DOHH2 (cell line): ENCODE measurements around the gene CDHR3.

Source experiments
- H3F3A ChIP-seq: fragments of 200-600 bp; sonication (generic), shearing (Covaris generic); 2 replicates; pipeline ENCODE4 v1.6.0; 2016; ENCODE audit warnings: antibody characterized with exemption, mild to moderate bottlenecking; ENCODE audit not compliant: control insufficient read depth, insufficient read depth
- H3K27ac ChIP-seq: fragments of 200-600 bp; sonication (generic); 2 replicates; pipeline ENCODE4 v1.5.1; 2014; ENCODE audit warnings: low read depth, mild to moderate bottlenecking, low read length, moderate library complexity
- H3K27me3 ChIP-seq: fragments of 200-600 bp; sonication (generic); 2 replicates; pipeline ENCODE4 v1.6.1; 2014; ENCODE audit warnings: mild to moderate bottlenecking, low read length, mixed read lengths; ENCODE audit not compliant: control insufficient read depth
- H3K36me3 ChIP-seq: fragments of 200-600 bp; sonication (generic); 2 replicates; pipeline ENCODE4 v1.6.1; 2014; ENCODE audit warnings: mild to moderate bottlenecking, low read length, moderate library complexity, mixed read lengths; ENCODE audit not compliant: control insufficient read depth
- H3K4me1 ChIP-seq: fragments of 200-600 bp; sonication (generic); 2 replicates; pipeline ENCODE4 v1.6.1; 2014; ENCODE audit warnings: mild to moderate bottlenecking, low read length, mixed read lengths; ENCODE audit not compliant: control insufficient read depth
- H3K4me2 ChIP-seq: fragments of 200-600 bp; sonication (generic); 2 replicates; pipeline ENCODE4 v1.6.0; 2014; ENCODE audit warnings: mild to moderate bottlenecking, low read length, moderate library complexity
- H3K4me3 ChIP-seq: fragments of 200-600 bp; sonication (generic); 2 replicates; pipeline ENCODE4 v1.5.1; 2014; ENCODE audit warnings: mild to moderate bottlenecking, low read length, mixed read lengths
- H3K79me2 ChIP-seq: fragments of 200-600 bp; sonication (generic); 2 replicates; pipeline ENCODE4 v1.6.1; 2014; ENCODE audit warnings: mild to moderate bottlenecking, low read length, mixed read lengths; ENCODE audit not compliant: control insufficient read depth
- H3K9me2 ChIP-seq: fragments of 200-600 bp; sonication (generic); replicated peaks from 2 replicates; pipeline ENCODE4 v1.6.1; 2014; ENCODE audit warnings: mild to moderate bottlenecking, low read length, mixed read lengths; ENCODE audit not compliant: control insufficient read depth
- H3K9me3 ChIP-seq: fragments of 200-600 bp; sonication (generic); 2 replicates; pipeline ENCODE4 v1.6.1; 2014; ENCODE audit warnings: antibody characterized with exemption, low read length, mixed read lengths; ENCODE audit not compliant: control insufficient read depth, insufficient read depth
- H4K20me1 ChIP-seq: fragments of 200-600 bp; sonication (generic); 2 replicates; pipeline ENCODE4 v1.6.0; 2014; ENCODE audit warnings: low read depth, mild to moderate bottlenecking, antibody characterized with exemption, low read length, moderate library complexity; ENCODE audit not compliant: control insufficient read depth, insufficient read depth
- EZH2phosphoT487 ChIP-seq: fragments of 200-600 bp; sonication (generic); IDR thresholded peaks from 2 replicates; pipeline ENCODE4 v1.6.1; 2017; ENCODE audit warnings: borderline replicate concordance, mild to moderate bottlenecking, antibody characterized with exemption, low read length, moderate library complexity, mixed read lengths
- TF ChIP-seq, protein P1 (sequence below): fragments of 200-600 bp; sonication (generic); IDR thresholded peaks from one replicate; pipeline ENCODE4 v1.5.1; 2014; ENCODE audit warnings: antibody characterized with exemption, mild to moderate bottlenecking, low read depth, low read length; ENCODE audit not compliant: poor library complexity, severe bottlenecking

The CDHR3 gene

GRCh38 chr7:106037489-106038176, 74.6 kb downstream of the CDHR3 start:
- peaks cover 19% of the 10 kb centered on the region for H3K4me1 ChIP-seq
- no peaks in the 10 kb centered on the region for H3K9me2 ChIP-seq
- no peak overlapping the region for H3K4me2 ChIP-seq
- TF ChIP-seq EZH2phosphoT487 = no peak
- TF ChIP-seq, protein P1, sequence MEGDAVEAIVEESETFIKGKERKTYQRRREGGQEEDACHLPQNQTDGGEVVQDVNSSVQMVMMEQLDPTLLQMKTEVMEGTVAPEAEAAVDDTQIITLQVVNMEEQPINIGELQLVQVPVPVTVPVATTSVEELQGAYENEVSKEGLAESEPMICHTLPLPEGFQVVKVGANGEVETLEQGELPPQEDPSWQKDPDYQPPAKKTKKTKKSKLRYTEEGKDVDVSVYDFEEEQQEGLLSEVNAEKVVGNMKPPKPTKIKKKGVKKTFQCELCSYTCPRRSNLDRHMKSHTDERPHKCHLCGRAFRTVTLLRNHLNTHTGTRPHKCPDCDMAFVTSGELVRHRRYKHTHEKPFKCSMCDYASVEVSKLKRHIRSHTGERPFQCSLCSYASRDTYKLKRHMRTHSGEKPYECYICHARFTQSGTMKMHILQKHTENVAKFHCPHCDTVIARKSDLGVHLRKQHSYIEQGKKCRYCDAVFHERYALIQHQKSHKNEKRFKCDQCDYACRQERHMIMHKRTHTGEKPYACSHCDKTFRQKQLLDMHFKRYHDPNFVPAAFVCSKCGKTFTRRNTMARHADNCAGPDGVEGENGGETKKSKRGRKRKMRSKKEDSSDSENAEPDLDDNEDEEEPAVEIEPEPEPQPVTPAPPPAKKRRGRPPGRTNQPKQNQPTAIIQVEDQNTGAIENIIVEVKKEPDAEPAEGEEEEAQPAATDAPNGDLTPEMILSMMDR = no peak
- H3K9me3 ChIP-seq = 0 out of 2 replicates have a peak, but pooled peaks cover 7% of the 10 kb centered on the region
- H3K27me3 ChIP-seq = no peaks in the 10 kb centered on the region
- no peaks in the 10 kb centered on the region for H3K36me3 ChIP-seq
- no peak overlapping the region for H3K27ac ChIP-seq
- H3K4me3 ChIP-seq = no peak overlapping the region
- H4K20me1 ChIP-seq = no peaks in the 10 kb centered on the region
- H3K79me2 ChIP-seq = no peaks in the 10 kb centered on the region
- no peaks in the 10 kb centered on the region for H3F3A ChIP-seq

DNA sequence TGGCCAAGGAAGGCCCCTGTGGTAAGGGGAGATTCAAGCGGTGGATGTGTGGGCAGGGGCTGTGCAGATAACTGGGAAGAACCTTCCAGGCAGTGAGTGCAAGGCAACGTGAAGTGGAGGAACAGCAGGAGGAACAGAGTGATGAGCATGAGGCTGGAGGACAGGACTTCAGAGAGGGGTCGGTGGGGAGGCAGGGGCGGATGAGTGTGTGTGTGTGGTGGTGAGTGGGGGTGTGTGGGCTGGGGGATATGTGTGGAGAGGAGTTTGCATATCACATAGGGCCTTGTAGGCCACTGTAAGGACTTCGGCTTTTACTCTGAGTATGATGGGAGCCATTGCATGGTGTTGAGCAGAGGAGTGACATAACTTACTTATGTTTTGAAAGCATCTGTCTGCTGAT, 75.2 kb downstream of the CDHR3 start:
- no peaks in the 10 kb centered on the region for H3F3A ChIP-seq
- H3K4me3 ChIP-seq = no peak overlapping the region
- H3K9me3 ChIP-seq = 0 out of 2 replicates have a peak, but pooled peaks cover 7% of the 10 kb centered on the region
- no peaks in the 10 kb centered on the region for H3K79me2 ChIP-seq
- peaks cover 20% of the 10 kb centered on the region for H3K4me1 ChIP-seq
- no peaks in the 10 kb centered on the region for H3K27me3 ChIP-seq
- TF ChIP-seq, protein P1 = no peak
- TF ChIP-seq EZH2phosphoT487 = no peak
- H4K20me1 ChIP-seq = no peaks in the 10 kb centered on the region
- H3K36me3 ChIP-seq = no peaks in the 10 kb centered on the region
- no peak overlapping the region for H3K4me2 ChIP-seq
- H3K9me2 ChIP-seq = no peaks in the 10 kb centered on the region
- H3K27ac ChIP-seq = no peak overlapping the region

DNA sequence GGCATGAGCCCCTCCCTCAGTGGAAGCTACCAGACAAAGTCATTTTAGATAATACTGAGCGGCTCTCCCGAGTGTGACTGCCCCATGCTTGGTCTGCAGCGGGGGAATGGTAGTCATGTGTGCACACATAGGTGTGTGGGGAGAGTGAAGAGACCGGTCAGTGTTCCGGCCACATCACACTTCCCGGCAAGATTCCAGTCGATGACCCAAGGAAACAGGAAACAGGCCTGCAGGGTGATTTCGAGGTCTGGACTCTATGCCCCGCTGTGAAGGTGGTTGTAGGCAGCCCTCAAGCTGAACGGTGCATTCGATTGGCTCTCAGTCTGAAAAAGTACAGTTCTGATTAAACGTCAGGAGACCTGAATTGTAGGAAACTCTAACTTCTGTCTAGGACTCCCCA, 75.9 kb downstream of the CDHR3 start:
- Histone ChIP-seq H3K27ac (no peak overlapping the region), H3K4me3 (no peak overlapping the region), H3K9me2 (no peaks in the 10 kb centered on the region), H3K4me1 (peaks cover 20% of the 10 kb centered on the region), H4K20me1 (no peaks in the 10 kb centered on the region), H3K9me3 (0 out of 2 replicates have a peak, but pooled peaks cover under 1% of the 10 kb centered on the region), H3K27me3 (no peaks in the 10 kb centered on the region), H3F3A (no peaks in the 10 kb centered on the region), H3K4me2 (no peak overlapping the region), H3K79me2 (no peaks in the 10 kb centered on the region), H3K36me3 (no peaks in the 10 kb centered on the region)
- TF ChIP-seq, protein P1 = no peak
- no peak for TF ChIP-seq EZH2phosphoT487
